ENCODE results near the gene VAV2.

Gene VAV2

GRCh38 chr9:133991964-133992779 is at the start of gene VAV2:
VAV2 (minus strand) TSS chr9:133992324; CDS start chr9:133992278, 46 bp downstream.
- FAIRE-seq = no peak

GRCh38 chr9:134041649-134041962 is 49.5 kb upstream of the VAV2 start:
- no peak for FAIRE-seq

GRCh38 chr9:134040781-134041648 is 48.9 kb upstream of the VAV2 start:
- no peak for FAIRE-seq

DNA sequence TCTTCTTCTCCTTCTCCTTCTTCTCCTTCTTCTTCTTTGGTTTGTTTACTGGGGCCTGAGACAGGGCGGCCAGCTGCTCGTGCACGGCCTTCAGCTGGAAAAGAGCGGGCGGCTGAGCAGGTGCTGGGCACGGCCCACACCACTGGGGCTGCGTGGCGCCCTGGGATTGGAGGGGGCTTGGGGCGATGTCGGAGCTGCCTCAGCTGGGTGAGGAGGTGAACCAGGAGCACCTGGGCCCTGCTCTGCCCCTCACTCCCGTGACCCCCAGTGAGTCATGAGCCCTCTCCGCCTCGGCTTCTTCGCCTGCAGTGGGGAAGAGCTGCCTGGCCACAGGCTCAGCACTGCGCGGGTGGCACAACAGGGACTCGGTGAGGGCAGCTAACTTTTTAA is 48.0 kb upstream of the VAV2 start:
- no peak for FAIRE-seq

DNA sequence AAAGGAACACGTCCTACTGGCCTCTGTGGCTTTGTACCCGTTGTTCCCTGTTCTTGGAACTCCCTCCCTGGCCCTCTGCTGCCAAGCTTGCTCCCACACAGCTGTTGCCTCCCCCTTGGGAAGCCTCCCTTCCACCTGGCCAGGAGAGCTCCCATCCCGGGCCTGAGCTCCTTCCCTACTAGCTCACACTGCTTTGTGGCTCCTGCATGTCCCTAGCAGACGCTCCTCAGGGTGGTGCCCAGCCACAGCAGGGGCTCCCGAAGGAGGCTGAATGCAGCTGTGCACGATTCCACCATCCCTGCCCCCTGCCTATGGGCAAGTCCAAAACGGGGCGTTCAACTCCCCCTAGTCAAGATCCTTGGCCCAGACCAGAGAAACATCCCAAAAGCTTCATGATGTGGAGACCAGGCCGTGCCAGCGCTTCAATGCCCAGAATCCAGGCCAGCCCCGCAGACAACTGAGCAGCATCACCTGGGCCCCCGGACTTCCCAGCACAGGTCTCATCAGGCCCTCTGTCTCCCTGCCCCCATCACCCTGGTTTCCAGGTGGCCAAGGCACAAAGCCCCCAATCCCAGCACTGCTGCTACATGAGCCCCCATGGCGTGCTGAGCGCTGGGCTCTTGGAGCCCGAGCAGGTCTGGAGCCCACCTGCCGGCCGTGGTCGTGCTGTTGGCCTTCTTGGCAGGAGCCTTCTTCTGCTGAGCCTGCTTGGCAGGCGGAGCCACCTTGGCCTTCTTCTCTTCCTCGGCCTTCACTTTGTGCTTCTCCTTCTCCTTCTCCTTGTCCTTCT is 47.5 kb upstream of the VAV2 start:
- no peak for FAIRE-seq

DNA sequence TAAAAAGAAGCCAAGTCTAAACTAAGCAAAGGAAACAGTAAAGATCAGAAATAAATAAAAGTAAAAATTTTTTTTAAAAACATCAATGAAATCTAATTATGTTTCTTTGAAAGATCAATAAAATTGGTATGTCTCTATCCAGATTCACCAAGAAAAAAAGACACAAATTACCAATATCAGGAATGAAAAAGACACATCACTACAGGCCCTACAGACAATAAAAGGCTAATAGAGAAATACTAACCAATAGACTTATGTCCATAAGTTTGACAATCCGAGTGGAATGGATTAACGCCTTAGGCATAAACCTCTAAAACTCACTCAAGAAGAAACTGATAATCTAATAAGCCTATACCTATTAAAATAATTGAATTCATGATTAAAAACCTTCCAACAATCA is 45.5 kb upstream of the VAV2 start:
- no peak for FAIRE-seq

GRCh38 chr9:134036130-134036529 is 44.0 kb upstream of the VAV2 start:
- FAIRE-seq = no peak

DNA sequence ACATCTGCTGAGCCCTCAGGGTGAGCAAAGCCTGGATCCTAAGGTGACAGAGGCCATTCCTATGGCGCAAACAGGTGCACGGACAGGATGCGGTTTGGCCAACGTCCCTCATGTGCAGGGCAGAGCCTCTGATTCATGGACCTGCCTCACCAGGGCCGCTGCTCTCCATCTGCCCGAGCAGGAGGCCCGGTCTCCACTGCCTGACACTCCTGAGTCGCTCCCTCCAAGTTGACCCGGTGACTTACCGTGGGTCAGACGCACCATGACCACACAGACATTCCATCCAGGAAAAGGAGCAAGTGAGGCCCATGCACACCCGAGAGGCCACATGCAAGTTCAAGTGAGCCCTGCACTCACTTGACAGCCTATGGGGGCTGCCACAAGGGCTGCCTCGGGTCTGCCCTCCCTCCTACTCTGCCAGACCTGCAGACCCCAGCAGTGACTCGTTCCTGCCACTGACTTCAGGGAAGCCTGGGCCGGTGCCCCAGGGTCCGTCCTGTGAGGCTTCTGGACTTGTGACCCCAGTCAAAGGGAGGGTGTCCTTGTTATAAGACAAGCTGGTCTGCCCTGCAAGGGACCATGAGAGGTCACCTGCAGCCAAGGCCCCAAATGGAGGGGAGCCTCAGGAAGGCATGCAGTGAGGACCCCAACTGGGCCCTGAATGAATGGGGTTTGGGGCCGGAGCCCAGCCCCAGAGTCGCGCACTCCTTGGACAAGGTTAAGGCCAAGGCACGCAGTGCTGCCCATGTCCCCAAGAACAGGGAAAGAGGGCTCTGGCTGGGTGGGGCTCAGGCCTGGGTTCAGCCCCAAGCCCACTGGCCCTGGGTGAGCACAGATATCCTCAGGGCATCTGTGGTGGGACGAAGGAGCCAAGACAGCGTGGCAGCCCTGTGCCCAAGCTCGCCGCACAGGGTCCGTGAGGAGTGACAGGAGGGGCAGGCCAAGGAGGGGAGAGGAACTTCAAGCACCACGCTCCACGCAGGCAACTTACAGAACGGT is 43.2 kb upstream of the VAV2 start:
- no peak for FAIRE-seq

- no peak for FAIRE-seq
Measured at GRCh38 chr9:134034215-134035040, 42.3 kb upstream of the VAV2 start.

- no peak for FAIRE-seq
Measured at GRCh38 chr9:134033516-134034214, 41.5 kb upstream of the VAV2 start.

- FAIRE-seq = no peak
Measured at GRCh38 chr9:134032456-134033222, 40.5 kb upstream of the VAV2 start.

DNA sequence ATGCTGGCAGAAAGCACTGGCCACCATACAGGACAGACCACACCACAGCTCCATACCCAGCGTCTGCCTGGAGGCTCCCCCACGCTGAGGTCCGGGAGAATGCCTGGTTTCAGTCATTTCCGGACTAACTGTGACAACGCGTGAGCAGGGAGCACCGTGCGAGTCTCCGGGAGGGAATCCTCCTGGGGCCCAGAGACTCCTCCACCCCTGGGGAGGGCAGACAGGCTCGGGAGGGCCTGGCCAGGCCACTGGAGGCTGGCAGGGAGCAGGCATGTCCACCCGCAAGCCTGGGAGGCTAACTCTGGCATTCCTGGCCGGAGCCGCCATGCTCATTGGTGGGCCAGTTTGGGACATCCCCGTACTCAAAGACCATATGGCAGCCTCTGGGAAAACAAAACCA is 39.7 kb upstream of the VAV2 start:
- no peak for FAIRE-seq

DNA sequence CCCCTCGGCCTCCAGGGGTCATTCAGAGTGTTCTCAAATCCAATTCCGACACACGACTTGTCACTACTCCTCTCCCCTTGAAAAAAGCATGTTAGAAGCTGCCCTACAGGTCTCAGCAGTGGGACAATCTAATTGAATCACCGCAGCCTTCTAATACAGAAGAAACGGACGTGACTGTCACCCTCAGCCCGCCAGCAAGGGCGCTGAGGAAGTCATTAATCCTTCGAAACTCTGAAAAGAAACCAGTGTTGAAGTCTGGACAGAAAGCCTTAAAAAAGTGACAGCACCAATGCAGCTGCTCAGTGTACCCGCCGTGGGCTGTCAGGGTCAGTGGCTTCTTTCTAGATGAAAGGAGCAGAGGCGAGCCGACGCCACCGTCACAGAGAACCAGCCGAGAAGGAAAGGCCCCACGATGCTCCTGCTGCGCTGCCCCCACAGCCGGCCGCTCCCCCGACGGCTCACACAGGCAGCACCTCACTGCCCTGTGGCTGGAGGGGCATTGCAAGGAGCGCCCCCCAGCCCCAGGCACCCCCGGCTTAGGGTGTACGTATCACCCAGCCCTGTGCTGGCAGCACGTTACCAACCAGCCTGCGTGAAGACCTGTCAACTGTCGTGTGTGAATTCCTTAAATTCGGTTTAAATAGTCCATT is 38.8 kb upstream of the VAV2 start:
- no peak for FAIRE-seq

- no peak for FAIRE-seq
Measured at GRCh38 chr9:134029248-134030226, 37.4 kb upstream of the VAV2 start.

- FAIRE-seq = no peak
Measured at GRCh38 chr9:134028575-134029247, 36.6 kb upstream of the VAV2 start.

- FAIRE-seq = no peak
Measured at GRCh38 chr9:134028076-134028475, 36.0 kb upstream of the VAV2 start.

DNA sequence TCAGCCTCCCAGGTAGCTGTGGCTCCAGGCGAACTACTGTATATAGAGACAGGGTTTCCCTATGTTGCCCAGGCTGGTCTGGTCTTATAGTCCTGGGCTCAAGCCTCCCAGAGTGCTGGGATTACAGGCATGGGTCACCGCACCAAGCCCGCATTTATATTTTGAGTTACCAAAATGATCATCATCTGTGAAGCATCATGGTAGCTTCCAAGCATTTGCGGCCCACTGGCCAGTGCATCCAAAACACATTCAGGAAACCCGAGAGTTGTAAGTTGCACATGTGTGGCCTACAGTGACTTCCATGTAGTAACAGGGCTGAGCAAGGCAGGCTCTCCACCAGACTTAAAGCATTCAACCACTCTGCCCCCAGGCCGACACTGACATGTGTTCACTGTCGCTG is 35.4 kb upstream of the VAV2 start:
- no peak for FAIRE-seq
